Raji (cell line): Measurements from ENCODE around the gene RIMBP2.

ENCODE experiments used
- POLR2A ChIP-seq: IDR thresholded peaks from 2 replicates; pipeline ENCODE4 v1.6.1; 2011; ENCODE audit warnings: low read depth, low read length, control low read depth; ENCODE audit not compliant: insufficient read depth

The RIMBP2 gene

DNA sequence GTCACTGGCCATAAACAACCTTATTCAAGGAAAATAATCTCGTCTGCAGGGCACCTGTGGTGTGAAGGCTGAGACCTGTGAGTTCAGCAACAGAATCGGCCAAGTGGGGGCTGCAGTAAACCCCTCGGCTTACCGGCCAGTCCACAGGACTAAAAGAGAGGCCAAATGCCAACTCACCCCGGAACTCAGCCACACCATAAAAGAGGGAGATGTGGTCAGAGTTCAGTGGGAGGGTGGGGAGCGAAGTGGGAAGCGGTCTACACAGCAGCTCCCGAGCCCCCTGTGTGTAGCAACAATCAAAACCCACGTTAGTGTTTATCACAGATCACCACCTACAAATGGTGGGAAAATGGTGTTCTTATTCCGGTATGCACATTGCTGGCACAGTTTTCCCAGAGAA, 225.4 kb downstream of the RIMBP2 start:
- TF ChIP-seq POLR2A = no peak

DNA sequence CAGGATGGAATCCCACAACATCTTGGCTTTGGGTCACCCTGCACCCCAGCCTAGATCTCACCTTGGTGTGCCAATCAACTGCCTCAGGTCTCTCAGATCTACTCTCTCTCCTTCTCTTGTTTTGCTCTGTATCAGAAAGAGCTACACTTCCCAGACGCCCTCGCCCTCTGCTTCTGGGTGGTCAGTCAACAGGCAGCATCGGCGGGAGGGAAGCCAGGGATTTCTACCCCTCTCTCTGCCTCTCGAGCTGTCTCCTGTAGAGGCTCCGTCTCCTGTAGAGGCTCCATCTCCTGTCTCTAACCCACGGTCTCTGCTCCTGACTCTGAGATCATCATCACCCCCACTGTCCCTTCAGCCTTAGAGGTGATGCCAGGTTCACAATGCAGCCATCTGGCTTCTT, 226.8 kb downstream of the RIMBP2 start:
- TF ChIP-seq POLR2A = no peak

DNA sequence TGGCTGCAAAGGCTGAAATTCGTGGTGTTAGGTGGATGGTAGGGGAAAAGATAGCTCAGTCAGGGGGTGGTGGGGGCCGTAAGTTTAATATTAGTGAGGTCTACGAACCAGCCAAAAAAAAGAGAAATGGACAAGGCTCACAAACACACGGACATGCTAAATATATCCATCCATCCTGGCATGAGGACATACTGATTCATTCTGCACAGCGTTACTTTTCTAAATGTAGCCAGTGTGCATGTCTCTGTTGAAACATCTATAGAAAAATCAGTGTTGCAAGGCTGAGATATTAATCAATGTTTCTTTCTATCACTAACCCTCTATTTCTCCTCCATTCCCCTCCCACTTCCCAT, 227.8 kb downstream of the RIMBP2 start:
- no peak for TF ChIP-seq POLR2A

DNA sequence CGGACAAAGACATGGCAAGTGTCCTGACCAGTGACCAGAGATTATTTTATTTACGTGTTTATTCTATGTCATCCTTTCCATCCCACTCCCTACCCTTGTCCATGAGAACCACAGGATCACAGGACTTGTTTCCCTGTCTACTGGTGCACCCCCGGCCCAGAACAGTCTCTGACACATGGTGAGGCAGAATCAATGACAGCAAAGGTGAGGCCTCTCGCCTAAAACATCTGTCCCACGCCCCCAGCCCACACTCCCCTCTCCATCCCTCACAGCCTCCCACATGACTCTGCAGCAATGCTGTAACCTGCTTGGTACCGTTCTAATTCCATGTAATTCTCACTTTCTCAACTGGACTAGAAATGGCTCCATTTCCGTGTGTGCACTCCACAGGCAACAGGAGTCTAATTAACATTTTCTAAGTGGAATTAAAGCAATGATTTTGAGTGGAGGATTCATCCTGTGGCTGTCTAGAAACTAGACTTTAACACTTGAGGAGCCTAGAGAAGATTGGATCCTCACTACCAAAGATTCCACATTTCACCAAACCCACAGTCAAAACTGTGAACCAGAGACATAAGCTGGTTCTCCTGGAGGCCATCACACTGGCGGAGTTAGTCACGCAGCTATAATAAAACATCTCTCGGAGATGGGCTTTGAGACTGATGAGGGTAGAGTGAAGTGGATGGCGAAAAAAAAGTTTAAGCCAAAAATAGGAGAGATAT, 228.3 kb downstream of the RIMBP2 start:
- TF ChIP-seq POLR2A = no peak

DNA sequence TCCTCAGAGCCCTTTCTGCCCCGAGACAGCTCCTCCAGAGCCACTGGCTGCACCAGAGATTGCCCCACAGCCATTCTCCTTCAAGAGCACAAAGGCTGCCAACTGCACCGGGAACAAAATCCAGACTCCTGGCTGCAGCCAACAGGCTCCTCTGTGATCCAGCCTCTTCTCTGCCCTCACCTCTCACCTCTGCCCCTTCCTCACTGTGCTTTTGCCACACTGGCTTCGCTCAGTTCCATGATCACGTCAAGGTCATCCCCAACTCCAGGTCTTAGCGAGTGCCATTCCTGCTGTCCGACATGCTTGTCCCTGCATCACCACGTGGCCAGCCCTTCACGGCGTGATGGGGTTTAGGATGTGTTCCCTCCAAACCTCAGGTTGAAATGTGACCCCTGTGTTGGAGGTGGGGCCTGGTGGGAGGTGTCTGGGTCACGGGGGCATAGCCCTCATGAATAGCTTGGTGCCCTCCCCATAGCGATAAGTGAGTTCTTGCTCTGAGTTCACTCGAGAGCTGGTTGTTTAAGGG, 229.1 kb downstream of the RIMBP2 start:
- TF ChIP-seq POLR2A = no peak

DNA sequence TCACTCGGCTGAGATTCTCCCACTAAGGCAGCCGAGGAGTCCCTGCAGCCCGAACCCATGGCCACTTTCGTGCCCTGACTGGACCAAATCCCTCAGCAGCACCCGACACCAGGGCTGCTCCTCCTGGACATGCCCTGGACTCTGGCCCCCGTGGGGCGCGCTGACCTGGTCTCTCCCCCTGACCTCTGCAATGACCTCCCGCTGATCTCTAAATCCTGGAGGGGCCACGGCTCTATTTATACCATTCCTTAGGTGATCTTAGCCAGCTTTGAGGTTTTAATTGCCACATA, 230.0 kb downstream of the RIMBP2 start:
- no peak for TF ChIP-seq POLR2A

DNA sequence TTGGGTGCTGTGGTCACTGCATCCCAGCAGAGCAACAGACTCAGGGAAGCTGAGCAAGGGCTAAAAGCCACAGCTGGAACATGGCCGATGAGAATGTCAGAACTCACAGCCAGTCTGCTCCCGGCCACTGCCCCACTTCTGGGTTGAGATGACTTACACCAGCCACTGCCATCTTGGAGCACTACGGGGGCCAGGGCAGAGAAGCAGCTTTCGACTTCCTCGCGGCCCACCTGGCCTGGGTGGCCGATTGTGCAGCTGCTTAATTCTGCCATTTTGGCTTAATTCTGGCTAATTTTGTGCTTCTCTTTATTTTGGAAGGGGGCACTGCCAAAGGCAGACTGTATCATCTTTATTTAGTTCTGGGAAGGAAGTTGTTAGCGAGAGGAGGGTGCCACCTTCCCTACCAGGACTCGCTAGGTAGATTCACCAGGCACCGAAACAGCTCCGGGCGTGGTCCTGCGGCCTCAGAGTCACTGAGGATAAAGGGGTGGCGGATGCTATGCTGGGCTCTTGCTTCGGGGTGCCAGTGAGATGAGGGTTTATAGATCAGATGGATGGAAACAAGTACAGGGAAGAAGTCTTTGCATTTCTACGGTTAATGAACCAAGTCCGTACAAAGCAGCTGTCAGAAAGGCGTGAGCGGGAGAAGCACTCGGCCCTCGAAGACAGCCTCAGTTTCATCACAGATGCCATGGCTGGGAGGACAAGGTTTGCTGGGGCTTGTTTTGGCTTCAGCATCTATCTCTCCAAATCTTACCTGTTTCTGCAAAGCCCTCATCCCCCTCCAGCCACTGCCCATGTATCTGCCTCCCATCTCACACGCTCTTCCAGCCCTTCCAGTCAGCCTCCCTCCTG, 230.6 kb downstream of the RIMBP2 start:
- no peak for TF ChIP-seq POLR2A

DNA sequence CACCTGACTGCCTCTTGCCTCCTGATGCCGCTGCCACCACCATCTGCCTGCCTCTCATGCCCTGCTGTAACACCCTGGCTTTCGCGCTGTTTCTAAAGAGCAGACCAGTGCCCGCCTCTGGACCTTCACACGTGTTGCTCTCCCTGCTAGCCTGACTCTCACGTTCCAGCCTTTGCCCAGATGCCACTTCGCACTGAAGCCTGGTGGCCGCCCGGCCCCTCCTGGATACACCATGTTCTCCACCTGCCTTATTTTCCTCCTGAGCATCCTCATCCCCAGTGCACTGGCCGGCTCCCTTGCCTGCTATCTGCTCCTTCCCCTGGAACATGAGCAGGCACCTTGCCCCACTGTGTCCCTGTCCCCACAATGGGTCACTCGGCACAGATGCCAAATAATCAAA, 231.9 kb downstream of the RIMBP2 start:
- no peak for TF ChIP-seq POLR2A

DNA sequence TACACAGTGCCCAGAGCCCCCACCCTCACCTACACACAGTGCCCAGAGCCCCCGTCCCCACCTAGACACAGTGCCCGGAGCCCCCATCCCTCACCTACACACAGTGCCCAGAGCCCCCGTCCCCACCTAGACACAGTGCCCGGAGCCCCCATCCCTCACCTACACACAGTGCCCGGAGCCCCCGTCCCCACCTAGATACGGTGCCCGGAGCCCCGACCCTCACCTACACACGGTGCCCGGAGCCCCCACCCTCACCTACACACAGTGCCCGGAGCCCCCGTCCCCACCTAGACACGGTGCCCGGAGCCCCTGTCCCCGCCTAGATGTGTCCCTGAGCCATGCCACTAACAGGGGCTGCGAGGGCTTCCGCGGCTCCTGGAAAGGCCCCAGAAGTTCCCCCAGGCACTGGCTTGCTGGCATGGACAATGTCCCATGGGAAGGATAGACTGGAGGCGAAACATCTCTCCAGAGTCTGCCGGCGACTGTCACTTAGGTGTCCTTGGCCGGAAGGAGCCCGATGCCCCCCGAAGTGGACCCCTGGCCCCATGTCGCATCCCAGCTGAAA, 232.4 kb downstream of the RIMBP2 start:
- no peak for TF ChIP-seq POLR2A

DNA sequence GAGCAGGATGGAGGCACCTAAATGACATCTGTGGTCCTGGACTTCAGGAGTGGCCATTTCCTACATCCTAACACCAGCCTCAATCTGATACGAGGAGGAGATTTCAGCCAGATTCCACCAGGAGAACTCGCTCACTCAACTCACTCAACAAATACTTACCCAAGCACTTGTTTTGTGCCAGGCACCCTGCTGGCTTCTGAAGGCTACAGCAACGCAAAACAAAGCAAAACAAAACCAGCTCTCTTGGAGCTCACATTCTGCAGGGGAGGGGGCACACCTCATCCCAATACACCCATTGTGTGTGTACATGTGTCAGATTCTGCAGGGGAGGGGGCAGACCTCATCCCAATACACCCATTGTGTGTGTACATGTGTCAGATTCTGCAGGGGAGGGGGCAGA, 233.7 kb downstream of the RIMBP2 start:
- no peak for TF ChIP-seq POLR2A

DNA sequence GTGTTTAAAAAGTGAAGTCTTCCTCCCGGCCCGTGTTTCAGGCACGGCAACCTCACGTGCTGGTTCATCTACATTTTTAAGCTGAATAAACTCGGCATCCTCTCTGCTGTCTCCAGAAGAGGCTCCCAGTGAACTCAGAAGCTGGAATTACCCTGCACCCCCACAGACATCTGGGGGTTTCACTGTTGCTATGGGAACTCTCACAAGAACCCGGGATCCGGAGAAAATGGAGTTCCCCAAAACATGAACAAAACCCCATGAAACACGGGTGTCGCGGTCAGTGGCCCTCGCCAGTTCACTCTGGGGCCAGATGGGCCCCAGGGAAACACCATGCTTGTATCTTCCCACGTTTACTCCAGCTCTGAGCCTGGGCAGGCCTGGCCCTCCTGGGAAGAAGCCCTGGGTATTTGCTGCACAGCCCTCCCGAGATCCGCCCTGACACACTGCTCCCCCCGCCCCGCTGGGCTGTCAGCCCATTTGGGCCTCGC, 234.7 kb downstream of the RIMBP2 start:
- no peak for TF ChIP-seq POLR2A

DNA sequence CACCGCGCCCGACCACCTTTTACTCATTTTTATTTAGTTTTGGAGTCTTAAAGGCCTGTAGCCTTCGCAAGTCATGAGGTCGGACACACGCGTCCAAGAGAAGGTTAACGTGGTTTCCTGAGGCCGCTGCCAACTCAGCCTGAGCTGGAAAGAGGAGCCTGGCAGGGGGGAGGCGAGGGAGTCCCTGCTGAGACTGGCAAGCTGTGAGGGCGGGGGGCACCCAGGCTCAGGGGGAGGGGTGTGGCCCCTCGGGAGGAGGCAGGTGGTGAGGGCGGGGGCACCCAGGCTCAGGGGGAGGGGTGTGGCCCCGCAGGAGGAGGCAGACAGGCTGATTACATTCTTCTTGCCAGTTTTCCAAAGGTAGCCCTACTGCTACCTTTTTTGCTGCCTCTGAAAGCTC, 235.2 kb downstream of the RIMBP2 start:
- no peak for TF ChIP-seq POLR2A

DNA sequence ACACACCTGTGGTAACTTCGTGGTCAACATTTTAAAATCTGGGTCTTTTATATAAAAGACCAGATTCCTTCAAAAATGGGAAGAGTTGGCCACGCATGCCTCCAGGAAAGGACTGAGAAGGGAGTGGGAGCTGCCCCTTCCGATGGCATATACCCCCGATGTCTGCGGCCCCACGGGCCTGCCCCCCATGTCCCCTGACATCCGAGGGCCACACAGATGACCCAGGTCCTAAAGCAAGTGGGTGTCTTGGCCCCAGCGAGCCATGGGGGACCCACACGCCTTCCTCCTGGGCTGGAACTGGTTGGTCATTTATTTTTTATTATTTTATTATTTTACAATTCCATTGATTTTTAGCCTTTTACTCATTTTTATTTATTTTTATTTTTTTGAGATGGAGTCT, 235.9 kb downstream of the RIMBP2 start:
- no peak for TF ChIP-seq POLR2A

DNA sequence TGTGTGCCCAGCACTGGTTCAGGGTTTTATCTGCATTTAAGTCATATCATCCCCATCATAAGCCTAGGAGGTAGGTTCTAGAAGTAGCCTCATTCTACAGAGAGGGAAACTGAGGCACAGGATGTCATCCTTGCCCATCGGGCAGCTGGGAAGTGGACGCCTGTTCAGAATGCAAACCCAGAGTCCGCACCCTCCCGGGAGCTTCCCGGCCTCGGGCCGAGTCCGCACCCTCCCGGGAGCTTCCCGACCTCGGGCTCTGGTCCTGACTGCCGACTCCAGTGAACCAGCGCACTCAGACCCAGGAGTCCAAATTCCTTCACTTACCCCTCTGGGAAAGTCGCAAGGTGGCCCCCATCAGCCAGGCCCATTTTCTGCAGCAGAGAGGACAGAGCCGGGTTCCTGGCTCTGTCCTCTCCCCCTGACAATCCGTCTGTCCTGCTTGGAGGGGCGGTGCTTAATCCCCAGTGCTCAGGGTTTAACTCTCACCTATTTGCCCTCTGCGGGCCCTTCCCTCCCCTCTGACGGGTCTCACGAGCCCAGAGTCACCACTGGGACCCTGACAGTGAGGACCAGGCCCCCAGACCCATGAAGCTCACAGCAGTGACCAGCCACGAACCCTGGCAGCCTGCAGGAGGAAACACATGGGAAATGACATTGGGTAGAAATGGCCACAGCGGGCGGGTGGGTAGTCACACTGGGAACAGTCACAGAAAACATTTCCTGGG, 236.5 kb downstream of the RIMBP2 start:
- no peak for TF ChIP-seq POLR2A

DNA sequence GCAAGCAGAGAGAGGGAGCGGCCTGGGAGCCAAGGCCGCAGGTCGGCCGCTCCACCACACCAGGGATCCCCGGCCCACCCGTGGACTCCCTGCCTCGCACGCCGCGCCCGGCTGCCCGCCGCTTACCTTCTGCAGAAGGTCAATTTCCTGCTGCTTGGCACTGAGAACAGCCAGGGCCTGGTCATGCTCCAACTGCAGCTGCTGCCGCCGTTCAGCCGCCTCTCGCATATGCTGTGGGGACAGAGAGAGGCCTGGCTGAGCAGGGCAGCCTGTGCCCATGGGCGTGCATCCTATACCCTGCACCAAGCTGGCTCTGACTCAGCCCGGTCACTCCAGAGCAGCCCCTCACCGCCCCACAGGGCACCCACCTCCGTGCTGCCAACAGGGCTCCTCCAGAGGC, 237.3 kb downstream of the RIMBP2 start:
- TF ChIP-seq POLR2A = no peak
